Mesenchymal stem cell (in vitro differentiated cells and primary cell): Measurements from ENCODE around the gene CUEDC2.

Experiments
- DNase-seq: peaks from one replicate; pipeline ENCODE4 v3.0.0-alpha.2; 2013
- H2AFZ ChIP-seq: one replicate; pipeline ENCODE4 v1.6.1; 2013; ENCODE audit warnings: low read depth, mild to moderate bottlenecking, control low read depth, inconsistent platforms, low read length, moderate library complexity
- H2AK5ac ChIP-seq: 2 replicates; pipeline ENCODE4 v1.6.1; 2013; ENCODE audit warnings: low read length, moderate library complexity, mild to moderate bottlenecking, inconsistent platforms; ENCODE audit not compliant: severe bottlenecking
- H2BK120ac ChIP-seq: one replicate; pipeline ENCODE4 v1.6.1; 2013; ENCODE audit warnings: low read depth, mild to moderate bottlenecking, inconsistent platforms, low read length, moderate library complexity
- H2BK12ac ChIP-seq, 2 experiments: one replicate each; pipeline ENCODE4 v1.6.1; 2013; ENCODE audit warnings: inconsistent platforms in 2 of 2, low read length in 2 of 2, mild to moderate bottlenecking in 2 of 2, moderate library complexity in 2 of 2, control low read depth in 1 of 2
- H2BK15ac ChIP-seq: one replicate; pipeline ENCODE4 v1.6.1; 2013; ENCODE audit warnings: mild to moderate bottlenecking, low read depth, inconsistent platforms; ENCODE audit not compliant: poor library complexity, severe bottlenecking
- H2BK5ac ChIP-seq: 2 replicates; pipeline ENCODE4 v1.6.1; 2013; ENCODE audit warnings: low read depth, mild to moderate bottlenecking, low read length, control low read depth, inconsistent platforms; ENCODE audit not compliant: poor library complexity, severe bottlenecking
- H3K14ac ChIP-seq, 2 experiments: one replicate each; pipeline ENCODE4 v1.6.1; 2013; ENCODE audit warnings: inconsistent platforms in 2 of 2, low read length in 2 of 2, control low read depth in 1 of 2, mild to moderate bottlenecking in 1 of 2, moderate library complexity in 1 of 2
- H3K18ac ChIP-seq, 2 experiments: one replicate each; pipeline ENCODE4 v1.6.1; 2013; ENCODE audit warnings: inconsistent platforms in 2 of 2, low read length in 2 of 2, control low read depth in 1 of 2, low read depth in 1 of 2, mild to moderate bottlenecking in 1 of 2
- H3K23ac ChIP-seq, 2 experiments: one replicate each; pipeline ENCODE4 v1.6.1; 2013; ENCODE audit warnings: inconsistent platforms in 2 of 2, low read length in 2 of 2, mild to moderate bottlenecking in 2 of 2, moderate library complexity in 2 of 2, control low read depth in 1 of 2
- H3K27ac ChIP-seq: 2 replicates; pipeline ENCODE4 v1.5.1; 2013; ENCODE audit warnings: mild to moderate bottlenecking, moderate library complexity, low read length, control low read depth, inconsistent platforms; ENCODE audit not compliant: poor library complexity, severe bottlenecking
- H3K27me3 ChIP-seq, 2 experiments: 2 replicates each; pipeline versions ENCODE4 v1.6.1 to v1.7.0; 2013; ENCODE audit warnings: low read length in 2 of 2, mild to moderate bottlenecking in 2 of 2, moderate library complexity in 2 of 2, control low read depth in 1 of 2, inconsistent platforms in 1 of 2; ENCODE audit not compliant: control insufficient read depth in 1 of 2, insufficient read depth in 1 of 2
- H3K36me3 ChIP-seq, 2 experiments: 2 replicates each; pipeline versions ENCODE4 v1.6.1 to v1.7.0; 2013; ENCODE audit warnings: low read length in 2 of 2, control low read depth in 1 of 2, inconsistent platforms in 1 of 2, low read depth in 1 of 2, mild to moderate bottlenecking in 1 of 2; ENCODE audit not compliant: insufficient read depth in 2 of 2, control insufficient read depth in 1 of 2
- H3K4ac ChIP-seq, 2 experiments: one replicate each; pipeline ENCODE4 v1.6.1; 2013; ENCODE audit warnings: inconsistent platforms in 2 of 2, low read length in 2 of 2, mild to moderate bottlenecking in 2 of 2, moderate library complexity in 2 of 2, control low read depth in 1 of 2, low read depth in 1 of 2
- H3K4me1 ChIP-seq: 2 replicates; pipeline ENCODE4 v1.6.1; 2013; ENCODE audit warnings: low read depth, low read length, control low read depth; ENCODE audit not compliant: control insufficient read depth, insufficient read depth
- H3K4me2 ChIP-seq: 2 replicates; pipeline ENCODE4 v1.6.1; 2013; ENCODE audit warnings: low read length, mild to moderate bottlenecking, inconsistent platforms; ENCODE audit not compliant: poor library complexity, severe bottlenecking
- H3K4me3 ChIP-seq, 2 experiments: 2 replicates each; pipeline versions ENCODE4 v1.5.1 to v1.7.0; 2013; ENCODE audit warnings: low read length in 2 of 2, mild to moderate bottlenecking in 2 of 2, control low read depth in 1 of 2, low read depth in 1 of 2; ENCODE audit not compliant: insufficient read depth in 1 of 2
- H3K79me1 ChIP-seq: replicated peaks from 2 replicates; pipeline ENCODE4 v1.6.1; 2013; ENCODE audit warnings: mild to moderate bottlenecking, control low read depth, low read length, inconsistent platforms; ENCODE audit not compliant: poor library complexity, severe bottlenecking
- H3K9ac ChIP-seq: 2 replicates; pipeline ENCODE4 v1.7.0; 2013; ENCODE audit warnings: mild to moderate bottlenecking, low read length, moderate library complexity
- H3K9me3 ChIP-seq: 2 replicates; pipeline ENCODE4 v1.7.0; 2013; ENCODE audit warnings: mild to moderate bottlenecking, low read length; ENCODE audit not compliant: control insufficient read depth
- H4K8ac ChIP-seq: one replicate; pipeline ENCODE4 v1.6.1; 2013; ENCODE audit warnings: inconsistent platforms, mild to moderate bottlenecking, low read length, moderate library complexity
- H4K91ac ChIP-seq: one replicate; pipeline ENCODE4 v1.6.1; 2013; ENCODE audit warnings: mild to moderate bottlenecking, low read length, inconsistent platforms
- WGBS: methylation state at CpG from one replicate; pipeline ENCODE4 v1.1.7; 2013; ENCODE audit warnings: mixed read lengths; 5-methylcytosine and 5-hydroxymethylcytosine counted together

Gene CUEDC2

GRCh38 chr10:102438374-102438773 lies 6.0 kb upstream of the CUEDC2 start:
- H2BK12ac ChIP-seq = no peak overlapping the region
- WGBS = 100% methylated on average over 1 of the region's 1 CpG
- H3K4ac ChIP-seq = no peak overlapping the region
- H3K9ac ChIP-seq = no peak overlapping the region
- H3K14ac ChIP-seq = no peak overlapping the region
- peak overlapping the region in 1 of 2 experiments; percentile 51 for H3K23ac ChIP-seq
- no peak overlapping the region for H2AFZ ChIP-seq
- peak overlapping the region; percentile 80 for H4K91ac ChIP-seq
- H2BK120ac ChIP-seq = no peak overlapping the region
- H3K9me3 ChIP-seq = no peaks in the 10 kb centered on the region
- no peak overlapping the region for H4K8ac ChIP-seq
- H2AK5ac ChIP-seq = no peak overlapping the region
- no peak overlapping the region for H2BK5ac ChIP-seq
- H3K27ac ChIP-seq = no peak overlapping the region
- H3K4me2 ChIP-seq = no peak overlapping the region
- H3K79me1 ChIP-seq = no peaks in the 10 kb centered on the region
- peaks cover 0 to 43% of the 10 kb centered on the region in 2 experiments for H3K27me3 ChIP-seq
- no peaks in the 10 kb centered on the region for H3K36me3 ChIP-seq
- H3K4me3 ChIP-seq = no peak overlapping the region
- peaks cover 7% of the 10 kb centered on the region for H3K4me1 ChIP-seq
- no peak for DNase-seq
- H2BK15ac ChIP-seq = no peak overlapping the region
- no peak overlapping the region for H3K18ac ChIP-seq

GRCh38 chr10:102437515-102437914 lies 5.1 kb upstream of the CUEDC2 start:
- Histone ChIP-seq H2BK5ac (no peak overlapping the region), H4K91ac (no peak overlapping the region), H3K79me1 (no peaks in the 10 kb centered on the region), H2AFZ (no peak overlapping the region), H3K23ac (no peak overlapping the region), H2BK120ac (no peak overlapping the region), H4K8ac (no peak overlapping the region), H3K4me3 (no peak overlapping the region), H3K9me3 (no peaks in the 10 kb centered on the region), H3K36me3 (no peaks in the 10 kb centered on the region), H2BK15ac (no peak overlapping the region), H3K14ac (no peak overlapping the region), H3K4me2 (no peak overlapping the region), H3K9ac (no peak overlapping the region), H3K18ac (no peak overlapping the region), H2AK5ac (no peak overlapping the region), H3K4ac (no peak overlapping the region), H3K27ac (no peak overlapping the region), H3K4me1 (peaks cover 8% of the 10 kb centered on the region), H3K27me3 (peaks cover 0 to 41% of the 10 kb centered on the region in 2 experiments), H2BK12ac (no peak overlapping the region)
- 96% methylated on average over 3 of the region's 3 CpGs for WGBS
- no peak for DNase-seq

DNA sequence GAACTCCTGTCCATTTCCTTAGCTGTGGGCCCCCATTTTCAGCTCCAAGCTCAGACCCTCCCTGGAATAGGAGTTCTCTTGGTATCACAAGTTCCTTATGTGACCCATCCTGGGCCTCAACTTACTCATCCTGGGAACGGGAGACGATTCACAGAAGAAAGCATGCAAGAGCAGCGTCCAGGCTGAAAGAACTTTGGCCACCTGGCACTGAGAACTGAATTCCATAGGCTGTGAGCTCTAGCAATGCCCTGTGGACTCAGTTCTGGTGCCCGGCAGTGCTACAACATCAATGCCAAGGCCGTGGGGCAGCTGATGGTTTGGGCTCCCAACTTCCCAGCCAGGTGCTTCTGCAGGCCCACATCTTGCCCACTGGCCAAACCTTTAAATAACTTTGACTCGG lies 3.9 kb upstream of the CUEDC2 start:
- no peak overlapping the region for H3K18ac ChIP-seq
- peaks cover 3% of the 10 kb centered on the region for H3K79me1 ChIP-seq
- no peak overlapping the region for H3K4me2 ChIP-seq
- no peak overlapping the region for H2BK12ac ChIP-seq
- H3K9me3 ChIP-seq = no peaks in the 10 kb centered on the region
- no peaks in the 10 kb centered on the region for H3K36me3 ChIP-seq
- H4K91ac ChIP-seq = no peak overlapping the region
- no peak overlapping the region for H3K9ac ChIP-seq
- 88% methylated on average over 6 of the region's 6 CpGs for WGBS
- H3K27ac ChIP-seq = no peak overlapping the region
- H3K23ac ChIP-seq = no peak overlapping the region
- H2BK5ac ChIP-seq = no peak overlapping the region
- H3K4me3 ChIP-seq = peak overlapping the region in 1 of 2 experiments; percentile 76
- DNase-seq = no peak
- peak overlapping the region; percentile 23 for H4K8ac ChIP-seq
- H3K27me3 ChIP-seq = peaks cover 0 to 32% of the 10 kb centered on the region in 2 experiments
- H2AFZ ChIP-seq = no peak overlapping the region
- H2BK120ac ChIP-seq = no peak overlapping the region
- H2BK15ac ChIP-seq = peak overlapping the region; percentile 60
- no peak overlapping the region for H3K14ac ChIP-seq
- peaks cover 14% of the 10 kb centered on the region for H3K4me1 ChIP-seq
- no peak overlapping the region for H2AK5ac ChIP-seq
- H3K4ac ChIP-seq = no peak overlapping the region

- WGBS = 35% methylated on average over 6 of the region's 14 CpGs
- no peak for DNase-seq
- no peak overlapping the region for H2AK5ac ChIP-seq
These were observed 3.3 kb upstream of the CUEDC2 start for GRCh38 chr10:102435529-102436233.

More at GRCh38 chr10:102435529-102436233, 3.3 kb upstream of the CUEDC2 start:
- Histone ChIP-seq H3K14ac (no peak overlapping the region), H4K91ac (no peak overlapping the region), H3K23ac (no peak overlapping the region), H2AFZ (no peak overlapping the region), H3K9ac (peak overlapping the region; percentile 72), H2BK12ac (peak overlapping the region in 1 of 2 experiments; percentile 14), H3K4me2 (no peak overlapping the region), H3K79me1 (peaks cover 5% of the 10 kb centered on the region), H3K36me3 (peaks cover 0 to 2% of the 10 kb centered on the region in 2 experiments), H3K18ac (peak overlapping the region; percentile 16 to 52), H3K27me3 (peaks cover 0 to 32% of the 10 kb centered on the region in 2 experiments), H3K4me1 (peaks cover 16% of the 10 kb centered on the region), H3K4ac (peak overlapping the region; percentile 55 to 70), H2BK15ac (no peak overlapping the region), H3K9me3 (no peaks in the 10 kb centered on the region), H2BK120ac (peak overlapping the region; percentile 42), H3K4me3 (peak overlapping the region; percentile 12 to 76), H4K8ac (peak overlapping the region; percentile 99), H2BK5ac (no peak overlapping the region), H3K27ac (no peak overlapping the region)
